NT2/D1 (cell line): ENCODE data around the gene ETFA.
"Not testable (repeated sequence)": the region's sequence is repeated elsewhere in the genome, so short reads cannot be mapped to it uniquely, and the experiment has no call there.

ENCODE experiments used
- DNase-seq: peaks from one replicate; pipeline ENCODE4 v3.0.0-alpha.2; 2011; ENCODE audit warnings: low read depth, low spot score
- H3K27me3 ChIP-seq: 2 replicates; pipeline ENCODE4 v1.6.0; 2011; ENCODE audit warnings: mild to moderate bottlenecking; ENCODE audit not compliant: insufficient read length, insufficient read depth
- H3K36me3 ChIP-seq: 2 replicates; pipeline ENCODE4 v1.6.1; 2011; ENCODE audit warnings: mild to moderate bottlenecking, low read length, mixed read lengths; ENCODE audit not compliant: insufficient read depth, insufficient read length
- H3K4me1 ChIP-seq: 2 replicates; pipeline ENCODE4 v1.5.1; 2011; ENCODE audit not compliant: insufficient read depth, insufficient read length
- H3K4me3 ChIP-seq: 2 replicates; pipeline ENCODE4 v1.5.1; 2011; ENCODE audit warnings: low read depth; ENCODE audit not compliant: insufficient read length
- H3K9ac ChIP-seq: 2 replicates; pipeline ENCODE4 v1.6.0; 2011; ENCODE audit warnings: low read depth; ENCODE audit not compliant: insufficient read length
- H3K9me3 ChIP-seq: 2 replicates; pipeline ENCODE4 v1.5.1; 2011; ENCODE audit warnings: mild to moderate bottlenecking, low read length; ENCODE audit not compliant: insufficient read depth
- SUZ12 ChIP-seq: IDR thresholded peaks from 2 replicates; pipeline ENCODE4 v1.6.1; 2011; ENCODE audit not compliant: insufficient read length, insufficient read depth; ENCODE audit errors: extremely low read depth
- YY1 ChIP-seq: IDR thresholded peaks from 2 replicates; pipeline ENCODE4 v1.6.1; 2011; ENCODE audit not compliant: insufficient read length, insufficient read depth
- ZNF274 ChIP-seq: IDR thresholded peaks from 2 replicates; pipeline ENCODE4 v1.6.1; 2011; ENCODE audit warnings: mild to moderate bottlenecking, low read depth, low read length

The ETFA gene

DNA sequence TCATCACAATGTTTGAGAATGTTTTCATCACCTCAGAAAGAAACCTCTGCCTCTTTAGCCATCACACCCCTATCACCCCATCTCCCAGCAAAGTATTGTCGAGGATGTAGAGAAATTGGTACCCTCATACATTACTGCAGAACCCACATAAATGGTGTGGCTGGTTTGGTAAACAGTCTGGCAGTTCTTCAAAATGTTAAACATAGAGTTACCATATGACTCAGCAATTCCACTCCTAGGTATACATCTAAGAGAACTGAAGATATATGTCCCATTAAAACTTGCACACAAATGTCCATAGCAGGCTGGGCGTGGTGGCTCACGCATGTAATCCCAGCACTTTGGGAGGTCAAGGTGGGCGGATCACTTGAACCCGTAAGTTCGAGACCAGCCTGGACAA, 8.7 kb upstream of the ETFA start:
- peaks cover 4% of the 10 kb centered on the region for H3K4me1 ChIP-seq
- no peak overlapping the region for H3K4me3 ChIP-seq
- H3K9me3 ChIP-seq: no peaks in the 10 kb centered on the region
- H3K27me3 ChIP-seq: no peaks in the 10 kb centered on the region
- DNase-seq: no peak
- no peaks in the 10 kb centered on the region for H3K36me3 ChIP-seq
- no peak for TF ChIP-seq SUZ12
- TF ChIP-seq ZNF274: no peak
- TF ChIP-seq YY1: no peak
- no peak overlapping the region for H3K9ac ChIP-seq

DNA sequence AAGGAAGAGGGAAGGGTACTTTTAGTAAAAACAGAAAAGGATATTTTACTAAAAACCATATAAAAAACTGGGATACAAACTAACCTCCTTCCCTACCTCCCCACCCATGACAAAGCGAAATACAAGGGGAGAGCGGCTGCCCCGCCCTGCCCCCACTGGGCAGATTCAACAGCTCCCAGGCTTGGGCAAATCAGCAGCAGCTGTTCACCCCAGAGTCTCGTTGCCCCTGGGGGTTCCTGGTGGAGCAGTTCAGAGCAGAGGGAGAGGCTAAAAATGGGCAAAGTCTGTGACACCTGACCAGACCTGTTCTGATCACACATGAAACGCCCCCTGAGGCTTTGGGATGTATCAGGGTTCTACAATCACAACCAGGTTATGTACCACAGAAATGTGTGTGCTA, 2.5 kb upstream of the ETFA start:
- Histone ChIP-seq H3K9me3 (no peaks in the 10 kb centered on the region), H3K36me3 (no peaks in the 10 kb centered on the region), H3K27me3 (no peaks in the 10 kb centered on the region), H3K4me3 (no peak overlapping the region), H3K9ac (no peak overlapping the region), H3K4me1 (peaks cover 9% of the 10 kb centered on the region)
- DNase-seq: no peak
- TF ChIP-seq SUZ12 (no peak), YY1 (no peak), ZNF274 (no peak)

DNA sequence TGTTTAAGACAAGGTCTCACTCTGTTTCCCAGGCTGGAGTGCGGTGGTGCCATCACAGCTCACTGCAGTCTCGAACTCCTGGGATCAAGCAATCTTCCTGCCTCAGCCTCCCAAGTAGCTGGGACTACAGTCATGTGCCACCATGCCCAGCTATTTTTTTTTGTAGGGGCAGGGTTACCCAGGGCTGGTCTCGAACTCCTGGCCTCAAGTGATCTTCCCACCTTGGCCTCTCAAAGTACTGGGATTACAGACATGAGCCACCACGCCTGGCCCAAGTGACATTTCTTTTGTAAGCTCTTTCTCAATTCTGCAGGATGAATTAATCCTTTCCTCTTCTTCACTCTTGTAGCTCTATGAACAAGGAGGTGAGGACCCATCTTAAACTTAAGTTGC, 1.9 kb upstream of the ETFA start:
- H3K36me3 ChIP-seq, H3K27me3 ChIP-seq, H3K9me3 ChIP-seq, H3K4me1 ChIP-seq, H3K4me3 ChIP-seq, H3K9ac ChIP-seq, DNase-seq: not testable (repeated sequence)

DNA sequence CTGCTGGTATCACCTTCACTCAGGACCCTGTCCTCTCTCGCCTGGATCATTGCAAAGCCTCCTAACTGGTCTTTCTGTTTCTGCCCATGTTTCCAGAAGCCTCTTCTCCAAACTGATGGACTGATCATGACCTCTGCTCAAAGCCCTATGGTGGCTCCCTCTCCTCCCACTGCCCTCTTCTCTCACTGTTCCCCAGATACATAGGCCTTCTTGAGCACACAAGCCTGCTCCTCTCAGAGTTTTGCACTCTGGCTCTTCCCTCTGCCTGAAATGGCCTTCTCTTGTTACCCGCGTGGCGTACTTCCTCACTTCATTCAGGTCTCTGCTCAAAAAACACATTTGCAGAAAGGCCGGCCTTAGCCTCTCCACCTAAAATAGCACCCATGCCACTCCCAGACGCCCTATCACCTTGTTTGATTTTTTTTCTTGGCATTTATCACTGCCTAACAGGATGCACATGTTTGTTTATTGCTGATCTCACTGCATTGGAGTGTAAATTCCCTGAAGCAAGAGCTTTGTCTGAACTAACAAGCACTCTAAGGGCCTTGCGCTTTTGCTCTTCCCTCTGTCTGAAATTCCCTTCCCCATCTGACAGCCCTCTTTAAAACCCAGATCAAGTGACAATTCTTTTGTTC, 1.4 kb upstream of the ETFA start:
- Histone ChIP-seq H3K4me1 (peaks cover 9% of the 10 kb centered on the region), H3K9me3 (no peaks in the 10 kb centered on the region), H3K9ac (no peak overlapping the region), H3K27me3 (no peaks in the 10 kb centered on the region), H3K4me3 (no peak overlapping the region), H3K36me3 (no peaks in the 10 kb centered on the region)
- DNase-seq: no peak
- no peak for TF ChIP-seq YY1
- TF ChIP-seq ZNF274: no peak
- TF ChIP-seq SUZ12: no peak

DNA sequence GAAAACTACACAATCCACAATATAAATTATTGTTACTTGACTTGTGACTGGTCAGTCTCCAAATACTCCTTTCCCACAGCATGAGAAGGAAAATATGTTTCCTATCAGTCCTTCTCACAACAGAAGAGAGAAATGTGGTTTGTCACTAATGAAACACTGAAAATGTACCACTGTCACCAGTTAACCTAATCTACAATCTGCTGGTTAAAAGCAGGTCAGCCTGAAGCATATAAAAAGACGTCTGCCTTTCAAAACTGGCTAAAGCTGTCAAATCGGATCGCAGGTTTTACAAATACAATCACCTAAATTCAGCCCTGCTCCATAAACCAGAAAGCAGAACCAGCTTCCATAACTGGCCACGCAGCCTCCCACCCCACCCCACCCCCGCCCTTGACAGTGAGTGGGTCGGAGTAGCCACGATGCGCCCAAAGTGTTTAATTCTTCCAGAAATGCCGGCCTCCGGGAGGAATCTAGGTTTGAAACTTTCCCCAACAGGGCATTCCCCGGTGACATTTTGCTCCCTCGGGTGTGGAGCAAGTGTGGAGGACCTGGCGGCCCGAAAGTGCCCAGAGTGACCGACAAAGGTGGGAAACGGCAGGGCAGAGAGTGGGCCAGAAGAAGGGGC, 682 bp downstream of the ETFA start:
- Histone ChIP-seq H3K27me3 (no peaks in the 10 kb centered on the region), H3K4me3 (peak overlapping the region; percentile 84), H3K4me1 (peaks cover 9% of the 10 kb centered on the region), H3K36me3 (no peaks in the 10 kb centered on the region), H3K9me3 (no peaks in the 10 kb centered on the region), H3K9ac (peak overlapping the region; percentile 93)
- no peak for DNase-seq
- TF ChIP-seq SUZ12 (no peak), YY1 (no peak), ZNF274 (no peak)

DNA sequence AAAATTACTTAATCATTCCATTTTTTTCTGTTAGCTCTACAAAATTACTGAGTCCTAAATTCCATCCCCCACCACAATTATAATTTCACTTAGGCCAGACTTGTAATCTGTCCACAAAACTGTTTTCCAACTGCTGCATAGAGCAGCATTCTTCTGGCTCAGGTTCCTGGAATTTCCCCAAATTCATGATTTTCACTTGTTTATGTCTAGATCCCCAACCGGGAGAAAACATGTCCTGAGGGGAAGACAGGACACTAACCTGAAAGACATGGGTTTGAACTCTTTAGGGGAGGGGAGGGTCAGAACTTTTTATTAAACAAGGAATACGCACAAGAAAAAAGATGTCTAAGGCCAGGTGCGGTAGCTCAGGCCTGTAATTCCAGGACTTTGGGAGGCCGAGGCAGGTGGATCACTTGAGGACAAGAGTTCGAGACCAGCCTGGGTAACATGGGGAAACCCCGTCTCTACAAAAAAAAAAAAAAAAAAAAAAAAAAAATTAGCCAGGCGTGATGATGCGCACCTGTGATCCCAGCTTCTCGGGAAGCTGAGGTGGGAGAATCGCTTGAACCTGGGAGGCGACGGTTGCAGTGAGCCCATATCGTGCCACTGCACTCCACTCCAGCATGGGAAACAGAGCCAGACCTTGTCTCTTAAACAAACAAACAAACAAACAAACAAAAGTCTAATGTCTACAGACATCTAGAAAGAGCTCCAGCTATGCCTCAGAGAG, 1.5 kb downstream of the ETFA start:
- Histone ChIP-seq H3K9ac (no peak overlapping the region), H3K9me3 (no peaks in the 10 kb centered on the region), H3K4me1 (peaks cover 9% of the 10 kb centered on the region), H3K36me3 (no peaks in the 10 kb centered on the region), H3K4me3 (peak overlapping the region; percentile 84), H3K27me3 (no peaks in the 10 kb centered on the region)
- TF ChIP-seq ZNF274: no peak
- TF ChIP-seq YY1: no peak
- no peak for TF ChIP-seq SUZ12
- no peak for DNase-seq

DNA sequence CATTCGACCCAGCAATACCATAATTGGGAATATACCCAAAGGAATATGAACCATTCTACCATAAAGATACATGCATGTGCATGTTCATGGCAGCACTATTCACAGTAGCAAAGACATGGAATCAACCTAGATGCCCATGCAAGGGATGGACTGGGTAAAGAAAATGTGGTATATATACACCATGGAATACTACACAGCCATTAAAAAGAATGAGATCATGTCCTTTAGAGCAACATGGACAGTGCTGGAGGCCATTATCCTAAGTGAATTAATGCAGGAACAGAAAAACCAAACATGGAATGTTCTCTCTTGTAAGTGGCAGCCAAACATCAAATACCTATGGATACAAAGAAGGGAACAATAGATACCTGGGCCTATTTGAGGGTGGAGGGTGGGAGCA, 7.4 kb downstream of the ETFA start:
- H3K9ac ChIP-seq: no peak overlapping the region
- H3K9me3 ChIP-seq: no peaks in the 10 kb centered on the region
- H3K27me3 ChIP-seq: no peaks in the 10 kb centered on the region
- H3K36me3 ChIP-seq: no peaks in the 10 kb centered on the region
- TF ChIP-seq ZNF274 (no peak), SUZ12 (no peak), YY1 (no peak)
- DNase-seq: no peak
- no peaks in the 10 kb centered on the region for H3K4me1 ChIP-seq
- no peak overlapping the region for H3K4me3 ChIP-seq
